KMS-11 (cell line): ENCODE data around the gene INPP4A.

Experiments used
- H2AFZ ChIP-seq: fragments of 200-600 bp; sonication (generic); 2 replicates; pipeline ENCODE4 v1.6.1; 2016; ENCODE audit warnings: antibody characterized with exemption, mixed run types, low read depth
- H3K27ac ChIP-seq: fragments of 200-600 bp; sonication (generic); 2 replicates; pipeline ENCODE4 v1.6.1; 2016; ENCODE audit warnings: mild to moderate bottlenecking, mixed run types
- H3K27me3 ChIP-seq: fragments of 200-600 bp; sonication (generic); 2 replicates; pipeline ENCODE4 v1.6.1; 2017; ENCODE audit warnings: mild to moderate bottlenecking, low read depth, mixed run types, moderate library complexity; ENCODE audit not compliant: insufficient read depth
- H3K36me3 ChIP-seq: fragments of 200-600 bp; sonication (generic); 2 replicates; pipeline ENCODE4 v1.6.1; 2017; ENCODE audit warnings: mild to moderate bottlenecking, mixed run types; ENCODE audit not compliant: insufficient read depth
- H3K4me1 ChIP-seq: fragments of 200-600 bp; sonication (generic); 2 replicates; pipeline ENCODE4 v1.6.1; 2016; ENCODE audit warnings: mild to moderate bottlenecking, low read depth, mixed run types; ENCODE audit not compliant: poor library complexity, severe bottlenecking
- H3K4me2 ChIP-seq: fragments of 200-600 bp; sonication (generic); 2 replicates; pipeline ENCODE4 v1.7.0; 2016; ENCODE audit warnings: mild to moderate bottlenecking, mixed run types
- H3K4me3 ChIP-seq: fragments of 200-600 bp; sonication (generic); IDR thresholded peaks from 2 replicates; pipeline ENCODE4 v1.6.1; 2017; ENCODE audit warnings: low read depth, low read length, mixed read lengths; ENCODE audit not compliant: insufficient read depth
- H3K79me2 ChIP-seq: fragments of 200-600 bp; sonication (generic); 2 replicates; pipeline ENCODE4 v1.6.1; 2016; ENCODE audit warnings: low read depth, mixed run types; ENCODE audit not compliant: insufficient read depth
- H3K9ac ChIP-seq: fragments of 200-600 bp; sonication (generic); 2 replicates; pipeline ENCODE4 v1.6.1; 2016; ENCODE audit warnings: mild to moderate bottlenecking, mixed run types
- H4K20me1 ChIP-seq: fragments of 200-600 bp; sonication (generic); 2 replicates; pipeline ENCODE4 v1.6.1; 2016; ENCODE audit warnings: mild to moderate bottlenecking, mixed run types; ENCODE audit not compliant: insufficient read depth
- CTCF ChIP-seq: fragments of 200-600 bp; sonication (generic); conservative IDR thresholded peaks from 2 replicates; pipeline ENCODE4 v1.6.1; 2017; ENCODE audit warnings: low read depth, mild to moderate bottlenecking, antibody characterized with exemption, low read length, moderate library complexity, mixed read lengths

INPP4A gene

GRCh38 chr2:98543842-98544241, 99.2 kb downstream of the INPP4A start:
- Histone ChIP-seq H4K20me1 (no peaks in the 10 kb centered on the region), H3K4me2 (no peak overlapping the region), H3K36me3 (peaks cover 4% of the 10 kb centered on the region; the same call in 1 of the 2 replicates), H3K4me3 (no peak overlapping the region), H3K79me2 (no peaks in the 10 kb centered on the region), H3K27me3 (no peaks in the 10 kb centered on the region), H3K9ac (no peak overlapping the region), H3K4me1 (peaks cover 31% of the 10 kb centered on the region), H3K27ac (no peak overlapping the region), H2AFZ (no peak overlapping the region)
- TF ChIP-seq CTCF: no peak

- H4K20me1 ChIP-seq: no peaks in the 10 kb centered on the region
- H3K4me1 ChIP-seq: peaks cover 42% of the 10 kb centered on the region
- no peaks in the 10 kb centered on the region for H3K79me2 ChIP-seq
- no peak overlapping the region for H3K9ac ChIP-seq
- peaks cover 4% of the 10 kb centered on the region; the same call in 1 of the 2 replicates for H3K36me3 ChIP-seq
- H3K27ac ChIP-seq: no peak overlapping the region
- H3K27me3 ChIP-seq: no peaks in the 10 kb centered on the region
- H3K4me3 ChIP-seq: no peak overlapping the region
- TF ChIP-seq CTCF: no peak
- no peak overlapping the region for H3K4me2 ChIP-seq
- H2AFZ ChIP-seq: no peak overlapping the region
These were observed 100.9 kb downstream of the INPP4A start for GRCh38 chr2:98545591-98545990.

GRCh38 chr2:98546186-98546585, 101.5 kb downstream of the INPP4A start:
- no peak overlapping the region for H3K27ac ChIP-seq
- no peak overlapping the region for H3K4me2 ChIP-seq
- H3K79me2 ChIP-seq: no peaks in the 10 kb centered on the region
- H2AFZ ChIP-seq: no peak overlapping the region
- H3K36me3 ChIP-seq: peaks cover 4% of the 10 kb centered on the region; the same call in 1 of the 2 replicates
- peaks cover 42% of the 10 kb centered on the region for H3K4me1 ChIP-seq
- H3K4me3 ChIP-seq: no peak overlapping the region
- TF ChIP-seq CTCF: no peak
- no peaks in the 10 kb centered on the region for H3K27me3 ChIP-seq
- H3K9ac ChIP-seq: no peak overlapping the region
- no peaks in the 10 kb centered on the region for H4K20me1 ChIP-seq

GRCh38 chr2:98547092-98547790, 102.6 kb downstream of the INPP4A start:
- no peaks in the 10 kb centered on the region for H4K20me1 ChIP-seq
- H3K27ac ChIP-seq: no peak overlapping the region
- no peak for TF ChIP-seq CTCF
- H3K4me3 ChIP-seq: no peak overlapping the region
- no peak overlapping the region for H3K9ac ChIP-seq
- H3K36me3 ChIP-seq: peaks cover 4% of the 10 kb centered on the region; the same call in 1 of the 2 replicates
- no peaks in the 10 kb centered on the region for H3K79me2 ChIP-seq
- no peak overlapping the region for H2AFZ ChIP-seq
- peaks cover 42% of the 10 kb centered on the region for H3K4me1 ChIP-seq
- no peaks in the 10 kb centered on the region for H3K27me3 ChIP-seq
- no peak overlapping the region for H3K4me2 ChIP-seq
